ENCODE results near the gene ERP44.
"Not testable (repeated sequence)": the region's sequence is repeated elsewhere in the genome, so short reads cannot be mapped to it uniquely, and the experiment has no call there.

ERP44 gene

DNA sequence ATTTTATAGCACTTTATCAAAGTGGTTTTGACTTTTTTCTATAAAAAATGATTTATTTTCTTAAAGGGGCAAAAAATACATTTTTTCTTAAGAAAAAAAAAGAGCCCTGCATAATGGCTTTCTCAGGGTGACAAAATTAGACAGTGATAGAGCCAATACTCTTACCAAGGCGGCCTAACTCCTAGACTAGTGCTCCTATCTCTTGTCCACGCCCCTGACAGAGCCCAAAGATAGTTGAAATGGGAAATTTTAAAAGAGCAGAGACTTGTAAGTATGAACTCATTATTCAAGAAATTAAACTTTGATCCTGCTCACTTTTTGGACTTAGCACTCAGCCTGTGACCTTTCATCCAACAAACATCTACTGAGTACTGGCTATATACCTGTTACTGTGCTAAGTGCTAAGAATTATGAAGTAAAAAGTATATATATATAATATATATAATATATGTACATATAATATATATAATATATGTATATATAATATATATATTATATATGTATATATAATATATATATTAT lies 1.4 kb upstream of the ERP44 start:
- peak overlapping the region; percentile 92 for H3K4me3 ChIP-seq (ENCODE audit: low read depth, low read length)

DNA sequence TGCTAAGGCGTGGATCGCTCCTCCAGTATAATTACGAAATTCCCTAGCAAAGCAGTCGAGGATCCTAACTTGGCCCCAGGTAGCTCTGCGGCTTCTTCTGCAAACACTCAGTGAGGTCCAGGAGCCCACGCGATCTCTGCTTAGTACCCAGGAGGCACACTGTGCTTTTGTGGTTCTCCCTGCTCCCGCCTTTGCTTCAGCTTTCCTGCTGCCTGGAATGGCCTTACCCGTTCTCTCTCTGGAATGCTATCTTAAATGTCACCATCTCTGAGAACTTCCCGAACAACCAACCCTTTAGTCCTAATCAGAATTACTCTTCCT lies 882 bp upstream of the ERP44 start:
- DNase-seq (ENCODE audit: low read depth): no peak
- TF ChIP-seq, protein P1, sequence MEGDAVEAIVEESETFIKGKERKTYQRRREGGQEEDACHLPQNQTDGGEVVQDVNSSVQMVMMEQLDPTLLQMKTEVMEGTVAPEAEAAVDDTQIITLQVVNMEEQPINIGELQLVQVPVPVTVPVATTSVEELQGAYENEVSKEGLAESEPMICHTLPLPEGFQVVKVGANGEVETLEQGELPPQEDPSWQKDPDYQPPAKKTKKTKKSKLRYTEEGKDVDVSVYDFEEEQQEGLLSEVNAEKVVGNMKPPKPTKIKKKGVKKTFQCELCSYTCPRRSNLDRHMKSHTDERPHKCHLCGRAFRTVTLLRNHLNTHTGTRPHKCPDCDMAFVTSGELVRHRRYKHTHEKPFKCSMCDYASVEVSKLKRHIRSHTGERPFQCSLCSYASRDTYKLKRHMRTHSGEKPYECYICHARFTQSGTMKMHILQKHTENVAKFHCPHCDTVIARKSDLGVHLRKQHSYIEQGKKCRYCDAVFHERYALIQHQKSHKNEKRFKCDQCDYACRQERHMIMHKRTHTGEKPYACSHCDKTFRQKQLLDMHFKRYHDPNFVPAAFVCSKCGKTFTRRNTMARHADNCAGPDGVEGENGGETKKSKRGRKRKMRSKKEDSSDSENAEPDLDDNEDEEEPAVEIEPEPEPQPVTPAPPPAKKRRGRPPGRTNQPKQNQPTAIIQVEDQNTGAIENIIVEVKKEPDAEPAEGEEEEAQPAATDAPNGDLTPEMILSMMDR (IDR thresholded peaks at IDR 0.05; ENCODE audit: control insufficient read depth, extremely low read depth, insufficient read depth): no peak
- peak overlapping the region; percentile 92 for H3K4me3 ChIP-seq (ENCODE audit: low read depth, low read length)

More for the DNA sequence above, 1.4 kb upstream of the ERP44 start:
- TF ChIP-seq, protein P1 (IDR thresholded peaks at IDR 0.05; ENCODE audit: control insufficient read depth, extremely low read depth, insufficient read depth): no peak
- no peak for DNase-seq (ENCODE audit: low read depth)

DNA sequence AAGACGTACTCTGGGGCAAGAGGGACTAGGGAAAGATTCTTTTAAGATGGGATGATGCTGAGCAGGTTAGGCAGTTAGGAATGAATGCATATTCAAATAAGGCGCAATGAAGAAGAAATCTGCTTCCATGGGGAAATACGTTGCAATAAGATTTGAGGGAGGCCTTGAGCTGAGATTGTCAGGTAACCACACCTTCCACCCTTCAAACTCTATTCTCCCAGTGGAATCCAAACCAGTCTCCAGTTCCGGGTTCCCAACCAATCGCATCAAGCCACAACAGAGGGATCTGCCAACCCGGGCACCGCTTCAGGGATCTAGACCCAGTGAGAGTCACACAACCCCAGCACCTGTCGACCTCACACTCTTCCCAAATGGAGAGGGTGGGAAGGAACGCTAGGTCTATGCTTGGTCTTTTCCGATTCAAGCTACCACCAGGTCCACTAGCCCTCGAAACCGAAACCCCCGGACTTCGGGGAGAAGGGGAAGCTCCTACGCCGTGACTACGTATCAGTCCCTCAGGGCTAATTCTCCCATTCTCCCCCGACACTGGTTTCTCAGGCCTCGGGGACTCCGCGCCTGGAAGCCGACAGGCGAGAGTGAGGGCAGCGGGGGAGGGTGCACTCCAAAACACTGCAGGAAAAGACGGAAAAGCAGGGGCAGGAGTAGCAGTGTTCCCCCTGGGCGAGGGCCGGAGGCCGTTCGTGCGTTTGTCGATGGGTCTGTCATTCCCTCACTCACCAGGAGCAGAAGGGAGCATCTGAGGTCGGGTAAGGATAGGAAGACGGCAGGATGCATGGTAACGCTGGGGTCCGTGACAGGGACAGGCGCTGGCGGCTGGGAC lies 534 bp downstream of the ERP44 start:
- TF ChIP-seq, protein P1 (IDR thresholded peaks at IDR 0.05; ENCODE audit: control insufficient read depth, extremely low read depth, insufficient read depth): no peak
- peak overlapping the region; percentile 92 for H3K4me3 ChIP-seq (ENCODE audit: low read depth, low read length)
- DNase-seq (ENCODE audit: low read depth): peak; percentile 72

DNA sequence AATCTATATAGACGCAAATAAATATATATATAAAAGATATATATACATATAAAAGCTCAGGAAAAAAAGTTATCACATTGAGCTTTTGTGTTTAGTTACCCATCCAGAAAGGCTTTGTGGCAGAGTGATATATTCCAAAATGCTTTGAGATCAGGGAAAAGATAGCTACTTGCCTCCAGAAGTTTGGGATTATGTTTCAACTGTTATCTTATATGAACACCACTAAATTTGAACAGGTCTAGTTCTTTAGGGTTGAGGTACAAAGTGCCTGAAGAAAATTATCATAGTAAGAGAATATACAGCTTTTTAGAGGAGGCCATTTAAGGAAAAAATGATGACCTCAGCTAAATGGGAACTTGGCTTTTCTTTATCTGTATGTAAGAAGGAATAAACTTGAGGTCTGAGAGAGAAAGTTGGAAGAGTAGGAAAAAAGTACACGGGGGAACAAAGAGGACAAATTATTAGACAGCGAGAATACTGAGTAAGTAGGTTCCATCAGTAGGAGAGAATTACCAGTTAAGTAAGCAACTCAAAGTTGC lies 2.4 kb downstream of the ERP44 start:
- DNase-seq (ENCODE audit: low read depth): no peak
- peak overlapping the region; percentile 92 for H3K4me3 ChIP-seq (ENCODE audit: low read depth, low read length)
- TF ChIP-seq, protein P1 (IDR thresholded peaks at IDR 0.05; ENCODE audit: control insufficient read depth, extremely low read depth, insufficient read depth): no peak

DNA sequence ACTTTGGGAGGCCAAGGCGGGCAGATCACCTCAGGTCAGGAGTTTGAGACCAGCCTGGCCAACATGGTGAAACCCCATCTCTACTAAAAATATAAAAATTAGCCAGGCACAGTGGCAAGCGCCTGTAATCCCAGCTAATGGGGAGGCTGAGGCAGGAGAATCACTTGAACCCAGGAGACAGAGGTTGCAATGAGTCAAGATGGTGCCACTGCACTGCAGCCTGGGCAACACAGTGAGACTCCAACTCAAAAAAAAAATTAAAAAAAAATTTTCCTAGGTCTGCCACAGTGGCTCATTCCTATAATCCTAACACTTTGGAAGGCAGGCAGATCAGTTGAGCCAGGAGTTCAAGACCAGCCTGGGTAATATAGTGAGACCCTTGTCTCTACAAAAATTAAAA lies 4.4 kb downstream of the ERP44 start:
- not testable (repeated sequence) for H3K4me3 ChIP-seq (ENCODE audit: low read depth, low read length); DNase-seq (ENCODE audit: low read depth)

DNA sequence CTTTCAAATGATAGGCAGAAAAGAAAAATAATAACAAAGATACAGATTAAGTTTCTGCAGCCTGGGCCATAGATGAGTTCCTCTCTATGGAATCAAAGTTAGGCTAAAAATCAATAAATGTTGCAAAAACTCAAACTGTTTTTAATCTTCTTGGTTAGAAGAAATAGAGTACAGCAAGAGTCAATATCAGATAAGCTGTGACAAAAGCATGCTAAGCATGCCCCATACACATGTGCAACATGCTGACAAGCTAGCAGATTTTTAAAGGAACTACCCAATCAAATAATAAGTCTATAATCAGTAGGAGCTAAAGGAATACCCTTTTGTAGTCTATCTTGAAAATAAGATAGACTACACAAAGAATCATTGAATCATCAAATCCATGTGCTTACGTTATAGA lies 6.7 kb downstream of the ERP44 start:
- TF ChIP-seq, protein P1 (IDR thresholded peaks at IDR 0.05; ENCODE audit: control insufficient read depth, extremely low read depth, insufficient read depth): no peak
- H3K4me3 ChIP-seq (ENCODE audit: low read depth, low read length): no peak overlapping the region
- no peak for DNase-seq (ENCODE audit: low read depth)

DNA sequence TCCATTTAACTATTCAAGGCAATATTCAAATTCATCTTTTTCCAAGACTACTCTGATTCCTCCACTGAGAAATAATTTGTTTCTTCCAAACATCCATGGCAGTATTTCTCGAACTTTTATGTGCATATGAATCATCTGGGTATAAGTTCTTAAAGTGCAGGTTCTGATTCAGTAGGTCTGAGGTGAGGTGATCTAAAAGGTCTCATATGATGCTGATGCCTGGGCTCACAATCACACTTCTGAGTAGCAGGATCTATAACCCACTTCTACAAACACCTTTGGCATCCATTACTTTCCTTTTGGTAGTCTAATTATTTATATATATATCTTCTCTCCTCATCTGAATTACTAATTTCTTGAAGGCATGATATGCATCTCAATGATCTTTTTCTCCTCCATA lies 7.2 kb downstream of the ERP44 start:
- TF ChIP-seq, protein P1 (IDR thresholded peaks at IDR 0.05; ENCODE audit: control insufficient read depth, extremely low read depth, insufficient read depth): no peak
- H3K4me3 ChIP-seq (ENCODE audit: low read depth, low read length): no peak overlapping the region
- DNase-seq (ENCODE audit: low read depth): no peak

Data from LNCaP clone FGC (cell line).